Ureter (tissue), 1 donor: Measurements from ENCODE around the gene OR4K2. TPM values are rescaled to one million over a fixed set of nuclear protein-coding genes. Genes with fewer than 3 reads are reported as not detected.

ENCODE experiments used
- total RNA-seq: library from RNA; stranded (reverse); gene quantifications from one replicate; pipeline ENCODE4 v1.2.4, GENCODE V29; 2023
- donor health status: DM: yes; HTN: yes; CAD: no.

OR4K2 gene
- total RNA-seq, 1 donor from 2014 or later: not detected

Other genes with a start within 250 kb of the OR4K2 start
- gene OR11H2, start 161.3 kb upstream of the OR4K2 start, total RNA-seq: not detected
- not detected for gene OR4Q3, start 131.6 kb upstream of the OR4K2 start, total RNA-seq
- gene OR4M1, start 101.6 kb upstream of the OR4K2 start, total RNA-seq: not detected
- not detected for gene OR4N2, start 71.4 kb upstream of the OR4K2 start, total RNA-seq
- gene OR4K5, start 45.5 kb downstream of the OR4K2 start, total RNA-seq: not detected
- gene OR4K1, start 55.8 kb downstream of the OR4K2 start, total RNA-seq: not detected
- not detected for gene OR4K15, start 100.4 kb downstream of the OR4K2 start, total RNA-seq
- not detected for gene OR4Q2, start 127.0 kb downstream of the OR4K2 start, total RNA-seq
- not detected for gene OR4K14, start 144.2 kb downstream of the OR4K2 start, total RNA-seq
- gene OR4K13, start 160.9 kb downstream of the OR4K2 start, total RNA-seq: not detected
- gene OR4L1, start 184.9 kb downstream of the OR4K2 start, total RNA-seq: not detected
- not detected for gene OR4K17, start 235.6 kb downstream of the OR4K2 start, total RNA-seq